H9 (cell line): ENCODE results near the gene RAB27A. TPM values are rescaled to one million over a fixed set of nuclear protein-coding genes. Genes with fewer than 3 reads are reported as not detected.

Experiments used
- DNase-seq: peaks from one replicate; pipeline ENCODE4 v3.0.0-alpha.2; 2017
- H2AFZ ChIP-seq: one replicate; pipeline ENCODE4 v1.6.1; 2013; ENCODE audit warnings: mild to moderate bottlenecking, low read length, control low read depth, moderate library complexity
- H2AK5ac ChIP-seq: 2 replicates; pipeline ENCODE4 v1.6.1; 2013; ENCODE audit warnings: low read length, control low read depth, mixed read lengths; ENCODE audit not compliant: insufficient read length
- H2BK120ac ChIP-seq: one replicate; pipeline ENCODE4 v1.6.1; 2013; ENCODE audit warnings: low read depth, mild to moderate bottlenecking, low read length, control low read depth, inconsistent platforms; ENCODE audit not compliant: poor library complexity, severe bottlenecking
- H2BK12ac ChIP-seq: 2 replicates; pipeline ENCODE4 v1.6.1; 2013; ENCODE audit warnings: low read length, control low read depth, mixed read lengths, low read depth; ENCODE audit not compliant: insufficient read length
- H2BK15ac ChIP-seq: 2 replicates; pipeline ENCODE4 v1.6.1; 2013; ENCODE audit warnings: low read depth, low read length, control low read depth
- H2BK20ac ChIP-seq: one replicate; pipeline ENCODE4 v1.6.1; 2013; ENCODE audit warnings: low read depth, mild to moderate bottlenecking, low read length, control low read depth, inconsistent platforms; ENCODE audit not compliant: poor library complexity, severe bottlenecking
- H2BK5ac ChIP-seq: 2 replicates; pipeline ENCODE4 v1.6.1; 2013; ENCODE audit warnings: low read length, control low read depth, mixed read lengths; ENCODE audit not compliant: insufficient read length
- H3K14ac ChIP-seq: 2 replicates; pipeline ENCODE4 v1.6.1; 2013; ENCODE audit warnings: low read length, control low read depth; ENCODE audit not compliant: insufficient read depth
- H3K18ac ChIP-seq: 2 replicates; pipeline ENCODE4 v1.6.1; 2013; ENCODE audit warnings: low read depth, mild to moderate bottlenecking, mixed read lengths, low read length, control low read depth; ENCODE audit not compliant: insufficient read length
- H3K23ac ChIP-seq: 2 replicates; pipeline ENCODE4 v1.6.1; 2013; ENCODE audit warnings: low read length, control low read depth, mixed read lengths, low read depth; ENCODE audit not compliant: insufficient read length
- H3K23me2 ChIP-seq: 2 replicates; pipeline ENCODE4 v1.6.1; 2013; ENCODE audit warnings: low read depth, mild to moderate bottlenecking, mixed read lengths, low read length, control low read depth; ENCODE audit not compliant: insufficient read length, poor library complexity, severe bottlenecking
- H3K27ac ChIP-seq: 2 replicates; pipeline ENCODE4 v1.5.1; 2013; ENCODE audit warnings: low read length, control low read depth, mixed read lengths, low read depth; ENCODE audit not compliant: insufficient read length
- H3K27me3 ChIP-seq: 2 replicates; pipeline ENCODE4 v1.6.1; 2013; ENCODE audit warnings: low read length, control low read depth, inconsistent platforms; ENCODE audit not compliant: insufficient read depth
- H3K4ac ChIP-seq: 2 replicates; pipeline ENCODE4 v1.6.1; 2013; ENCODE audit warnings: low read depth, mild to moderate bottlenecking, control low read depth, inconsistent platforms, low read length, moderate library complexity
- H3K4me1 ChIP-seq: 2 replicates; pipeline ENCODE4 v1.6.1; 2013; ENCODE audit warnings: low read length, control low read depth, inconsistent platforms; ENCODE audit not compliant: insufficient read depth
- H3K4me2 ChIP-seq: 2 replicates; pipeline ENCODE4 v1.6.1; 2013; ENCODE audit warnings: low read length, control low read depth, mixed read lengths; ENCODE audit not compliant: insufficient read length, insufficient read depth
- H3K56ac ChIP-seq: 2 replicates; pipeline ENCODE4 v1.6.1; 2013; ENCODE audit warnings: low read depth, mild to moderate bottlenecking, mixed read lengths, low read length, control low read depth; ENCODE audit not compliant: insufficient read length
- H3K79me1 ChIP-seq: 2 replicates; pipeline ENCODE4 v1.6.1; 2013; ENCODE audit warnings: low read depth, mild to moderate bottlenecking, moderate library complexity, low read length, control low read depth, inconsistent platforms; ENCODE audit not compliant: insufficient read depth, poor library complexity, severe bottlenecking
- H3K79me2 ChIP-seq: 2 replicates; pipeline ENCODE4 v1.6.1; 2013; ENCODE audit warnings: low read length, control low read depth, inconsistent platforms; ENCODE audit not compliant: insufficient read depth
- H3K9ac ChIP-seq: 2 replicates; pipeline ENCODE4 v1.6.1; 2013; ENCODE audit warnings: low read length, control low read depth, mixed read lengths; ENCODE audit not compliant: insufficient read length; ENCODE audit errors: extremely low read depth
- H3K9me3 ChIP-seq: one replicate; pipeline ENCODE4 v1.6.1; 2013; ENCODE audit warnings: low read depth, low read length, inconsistent platforms; ENCODE audit not compliant: control insufficient read depth
- H3T11ph ChIP-seq: one replicate; pipeline ENCODE4 v1.6.1; 2013; ENCODE audit warnings: mild to moderate bottlenecking, low read length, control low read depth, inconsistent platforms
- H4K20me1 ChIP-seq: one replicate; pipeline ENCODE4 v1.6.1; 2013; ENCODE audit not compliant: control insufficient read depth, insufficient read length, insufficient read depth
- H4K5ac ChIP-seq: 2 replicates; pipeline ENCODE4 v1.6.1; 2013; ENCODE audit warnings: low read depth, mild to moderate bottlenecking, mixed read lengths, low read length, control low read depth; ENCODE audit not compliant: insufficient read length
- H4K8ac ChIP-seq: replicated peaks from 2 replicates; pipeline ENCODE4 v1.6.1; 2013; ENCODE audit warnings: low read length, control low read depth, mixed read lengths, low read depth; ENCODE audit not compliant: insufficient read length
- H4K91ac ChIP-seq: 2 replicates; pipeline ENCODE4 v1.6.1; 2013; ENCODE audit warnings: low read depth, mild to moderate bottlenecking, moderate library complexity, mixed read lengths, low read length, control low read depth; ENCODE audit not compliant: insufficient read length
- H3K27ac Mint-ChIP-seq, 3 experiments: 2 replicates in 2 of 3; 3 replicates in 1 of 3; pipeline ENCODE4 v1.8.0; 2020 to 2021; ENCODE audit warnings: mixed read lengths in 3 of 3, mild to moderate bottlenecking in 1 of 3, moderate library complexity in 1 of 3
- H3K27me3 Mint-ChIP-seq: 2 replicates; pipeline ENCODE4 v1.8.0; 2021; ENCODE audit warnings: low read depth, mild to moderate bottlenecking, moderate library complexity, mixed read lengths
- H3K36me3 Mint-ChIP-seq, 3 experiments: 2 replicates in 2 of 3; 3 replicates in 1 of 3; pipeline ENCODE4 v1.8.0; 2020 to 2021; ENCODE audit warnings: low read depth in 3 of 3, mixed read lengths in 3 of 3; ENCODE audit not compliant: insufficient read depth in 1 of 3
- H3K4me1 Mint-ChIP-seq, 2 experiments: 2 replicates each; pipeline ENCODE4 v1.8.0; 2020; ENCODE audit warnings: mixed read lengths in 2 of 2
- H3K4me3 Mint-ChIP-seq, 2 experiments: 2 replicates in 1 of 2; 3 replicates in 1 of 2; pipeline ENCODE4 v1.8.0; 2020 to 2021; ENCODE audit warnings: mild to moderate bottlenecking in 2 of 2, mixed read lengths in 2 of 2, moderate library complexity in 1 of 2
- H3K9me3 Mint-ChIP-seq, 2 experiments: 2 replicates in 1 of 2; 3 replicates in 1 of 2; pipeline ENCODE4 v1.8.0; 2020; ENCODE audit warnings: mild to moderate bottlenecking in 2 of 2, mixed read lengths in 2 of 2, moderate library complexity in 1 of 2
- CTCF ChIP-seq: fragments of 200-600 bp; sonication (generic); conservative IDR thresholded peaks from 3 replicates; pipeline ENCODE4 v1.8.0; 2021; ENCODE audit warnings: antibody characterized with exemption, mild to moderate bottlenecking
- WGBS: extraction: QIAGEN DNeasy Blood & Tissue Kit; methylation state at CpG from one replicate; pipeline ENCODE4 v1.1.7; 2013; ENCODE audit warnings: missing lambda C conversion rate, low lambda C conversion rate, mixed read lengths; ENCODE audit not compliant: insufficient read length; ENCODE audit errors: extremely low coverage; 5-methylcytosine and 5-hydroxymethylcytosine counted together
- total RNA-seq: library from RNA; stranded (reverse); gene quantifications from 2 replicates; pipeline ENCODE4 v1.2.1, GENCODE V29; 2021

Gene RAB27A
- total RNA-seq, 1 experiment from 2014 or later, result 6.8 TPM

- H2BK20ac ChIP-seq, result no peak overlapping the region
- H3K79me2 ChIP-seq, result no peaks in the 10 kb centered on the region
- Mint-ChIP-seq H3K27me3 (no peaks in the 10 kb centered on the region), H3K36me3 (no peaks in the 10 kb centered on the region), H3K9me3 (no peaks in the 10 kb centered on the region), H3K4me1 (no peaks in the 10 kb centered on the region), H3K4me3 (no peak overlapping the region), H3K27ac (no peak overlapping the region)
- no peak overlapping the region for H2BK120ac ChIP-seq
- no peaks in the 10 kb centered on the region for H4K20me1 ChIP-seq
- H3K9ac ChIP-seq, result no peak overlapping the region
- no peak overlapping the region for H2BK12ac ChIP-seq
- no peaks in the 10 kb centered on the region for H3K27me3 ChIP-seq
- no peak overlapping the region for H4K5ac ChIP-seq
- H3K9me3 ChIP-seq, result no peaks in the 10 kb centered on the region
- no peak overlapping the region for H3T11ph ChIP-seq
- no peaks in the 10 kb centered on the region for H3K23me2 ChIP-seq
- DNase-seq, result no peak
- H3K4ac ChIP-seq, result no peak overlapping the region
- H2AK5ac ChIP-seq, result no peak overlapping the region
- H3K79me1 ChIP-seq, result no peaks in the 10 kb centered on the region
- H4K91ac ChIP-seq, result no peak overlapping the region
- H3K4me2 ChIP-seq, result no peak overlapping the region
- H2BK15ac ChIP-seq, result no peak overlapping the region
- no peak overlapping the region for H3K18ac ChIP-seq
- no peak overlapping the region for H3K14ac ChIP-seq
- WGBS, result no CpG with 5 or more reads among the region's 1 CpG
- H3K4me1 ChIP-seq, result no peaks in the 10 kb centered on the region; the same call in 1 of the 2 replicates
- H3K56ac ChIP-seq, result no peak overlapping the region
- H3K27ac ChIP-seq, result no peak overlapping the region
- no peak overlapping the region for H2BK5ac ChIP-seq
- no peak overlapping the region for H4K8ac ChIP-seq
- no peak overlapping the region for H2AFZ ChIP-seq
- no peak overlapping the region for H3K23ac ChIP-seq
- no peak for TF ChIP-seq CTCF
These were observed 48.4 kb downstream of the RAB27A start for GRCh38 chr15:55241186-55241585.
